LNCaP clone FGC (cell line): ENCODE data around the gene CDC42SE2.
A peak's percentile ranks its signal among the peaks of the same experiment; 100 is the strongest.
"Not testable (repeated sequence)": the region's sequence is repeated elsewhere in the genome, so short reads cannot be mapped to it uniquely, and the experiment has no call there.

ENCODE experiments used
- DNase-seq: peaks from one replicate; pipeline ENCODE4 v3.0.0-alpha.2; 2011; ENCODE audit warnings: low read depth
- H3K4me3 ChIP-seq: 2 replicates; pipeline ENCODE4 v1.5.1; 2011; ENCODE audit warnings: mild to moderate bottlenecking, low read depth, low read length, control low read depth
- CTCF ChIP-seq: IDR thresholded peaks from 2 replicates; pipeline ENCODE4 v1.5.1; 2012; ENCODE audit warnings: mild to moderate bottlenecking; ENCODE audit not compliant: control insufficient read depth, insufficient read depth; ENCODE audit errors: extremely low read depth

The CDC42SE2 gene

DNA sequence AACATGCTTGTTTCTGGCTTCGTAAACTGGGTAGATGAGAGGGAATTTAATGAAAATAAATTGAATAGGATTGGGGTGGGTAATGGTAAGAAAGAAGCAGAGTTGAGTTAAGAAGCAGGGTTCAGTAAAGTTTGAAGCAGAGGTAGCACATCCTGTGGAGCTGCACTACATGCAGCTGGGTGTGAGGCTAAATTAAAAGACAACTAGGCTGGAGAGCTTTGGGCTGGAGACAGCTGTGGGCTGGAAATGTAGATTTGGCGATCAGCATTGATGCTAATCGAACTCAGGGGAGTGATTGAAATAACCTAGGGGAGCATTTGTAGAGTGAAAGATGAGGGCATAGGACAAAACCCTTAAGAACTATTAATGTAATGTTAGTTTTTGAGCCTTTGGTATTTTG is 35.6 kb downstream of the CDC42SE2 start:
- TF ChIP-seq CTCF: no peak
- no peak overlapping the region for H3K4me3 ChIP-seq
- DNase-seq: no peak

GRCh38 chr5:131302506-131302905 is 38.7 kb downstream of the CDC42SE2 start:
- H3K4me3 ChIP-seq: no peak overlapping the region
- TF ChIP-seq CTCF: no peak
- no peak for DNase-seq

GRCh38 chr5:131303537-131303936 is 39.7 kb downstream of the CDC42SE2 start:
- TF ChIP-seq CTCF: no peak
- DNase-seq: no peak
- no peak overlapping the region for H3K4me3 ChIP-seq

- TF ChIP-seq CTCF: no peak
These were observed 40.6 kb downstream of the CDC42SE2 start for GRCh38 chr5:131304414-131304813.

GRCh38 chr5:131305138-131305689 is 41.4 kb downstream of the CDC42SE2 start:
- no peak for TF ChIP-seq CTCF
- DNase-seq: no peak

More at GRCh38 chr5:131304414-131304813, 40.6 kb downstream of the CDC42SE2 start:
- DNase-seq: no peak
- H3K4me3 ChIP-seq: no peak overlapping the region

DNA sequence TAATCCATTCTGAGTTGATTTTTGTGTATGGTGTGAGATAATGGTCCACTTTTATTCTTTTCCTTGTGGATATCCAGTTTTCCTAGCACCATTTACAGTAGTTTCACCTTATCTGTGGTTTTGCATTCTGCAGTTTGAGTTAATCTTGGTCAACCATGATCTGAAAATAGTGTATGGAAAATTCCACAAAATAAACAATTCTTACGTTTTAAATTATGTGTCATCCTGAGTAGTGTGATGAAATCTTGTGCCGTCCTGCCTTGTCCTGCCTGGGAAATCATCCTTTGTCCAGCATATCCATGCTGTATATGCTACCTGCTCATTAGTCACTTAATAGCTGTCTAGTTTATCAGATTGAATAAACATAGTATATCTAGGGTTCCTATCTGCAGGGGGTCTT is 42.1 kb downstream of the CDC42SE2 start:
- no peak overlapping the region for H3K4me3 ChIP-seq
- no peak for TF ChIP-seq CTCF
- no peak for DNase-seq

More at GRCh38 chr5:131305138-131305689, 41.4 kb downstream of the CDC42SE2 start:
- H3K4me3 ChIP-seq: no peak overlapping the region

DNA sequence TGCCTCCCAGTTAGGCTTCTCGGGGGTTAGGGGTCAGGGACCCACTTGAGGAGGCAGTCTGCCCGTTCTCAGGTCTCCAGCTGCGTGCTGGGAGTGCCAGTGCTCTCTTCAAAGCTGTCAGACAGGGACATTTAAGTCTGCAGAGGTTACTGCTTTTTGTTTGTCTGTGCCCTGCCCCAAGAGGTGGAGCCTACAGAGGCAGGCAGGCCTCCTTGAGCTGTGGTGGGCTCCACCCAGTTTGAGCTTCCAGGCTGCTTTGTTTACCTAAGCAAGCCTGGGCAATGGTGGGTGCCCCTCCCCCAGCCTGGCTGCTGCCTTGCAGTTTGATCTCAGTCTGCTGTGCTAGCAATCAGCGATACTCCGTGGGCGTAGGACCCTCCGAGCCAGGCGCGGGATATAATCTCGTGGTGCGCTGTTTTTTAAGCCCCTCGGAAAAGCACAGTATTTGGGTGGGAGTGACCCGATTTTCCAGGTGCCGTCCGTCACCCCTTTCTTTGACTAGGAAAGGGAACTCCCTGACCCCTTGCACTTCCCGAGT is 48.5 kb downstream of the CDC42SE2 start:
- peak overlapping the region; percentile 55 for H3K4me3 ChIP-seq
- not testable (repeated sequence) for DNase-seq
